ENCODE data around the gene AQP2. TPM values are rescaled to one million over a fixed set of nuclear protein-coding genes. Genes with fewer than 3 reads are reported as not detected.

Gene AQP2
- not detected for polyA plus RNA-seq (2013)

- 90% methylated on average over 27 of the region's 32 CpGs for WGBS (ENCODE audit: insufficient coverage)
- ChIA-PET POLR2A (no interaction called here), CTCF (interaction anchor here (0.8 to 6.4 kb wide), 4 partner anchors 10 to 105 kb away, joined by 3 to 44 read pairs (median 8); partner anchors contain the start of gene AQP5)
- H3K36me3 ChIP-seq (ENCODE audit: control insufficient read depth in 4 of 4, insufficient read depth in 4 of 4, low read length in 3 of 4): no peaks in the 10 kb centered on the region
- no peaks in the 10 kb centered on the region for H3K9me3 ChIP-seq (ENCODE audit: control extremely low read depth in 1 of 5, control insufficient read depth in 4 of 5, insufficient read depth in 2 of 5, low read depth in 1 of 5, low read length in 4 of 5)
- H3K4me1 ChIP-seq (ENCODE audit: control extremely low read depth in 1 of 4, control insufficient read depth in 4 of 4, insufficient read depth in 4 of 4, low read length in 3 of 4): peaks cover 0 to 10% (median 7%) of the 10 kb centered on the region in 4 experiments
- no peak within 1 kb of the TSS for H3K4me3 ChIP-seq (ENCODE audit: control insufficient read depth in 1 of 7, extremely low read depth in 1 of 7, insufficient read depth in 4 of 7, low read depth in 2 of 7, low read length in 6 of 7)
- H3K27ac ChIP-seq (ENCODE audit: insufficient read depth in 1 of 2, low read depth in 1 of 2, low read length in 2 of 2, poor library complexity in 1 of 2, severe bottlenecking in 2 of 2): no peak within 1 kb of the TSS
- peaks cover 0 to 97% (median 54%) of the 10 kb centered on the region in 5 experiments for H3K27me3 ChIP-seq (replicated peaks in 2 of 5; ENCODE audit: control insufficient read depth in 4 of 5, insufficient read depth in 5 of 5, low read length in 4 of 5)
- DNase-seq: no peak
Observed at GRCh38 chr12:49950273-49951251, at the start of gene AQP2. TSS of gene AQP2 (plus strand) at chr12:49950737. CDS start at chr12:49950831, 94 bp downstream.

GRCh38 chr12:49901026-49901425 lies 49.5 kb upstream of the AQP2 start:
- DNase-seq: no peak
- WGBS (ENCODE audit: insufficient coverage): 83% methylated on average over 3 of the region's 4 CpGs
- H3K27me3 ChIP-seq (replicated peaks in 2 of 5; ENCODE audit: control insufficient read depth in 4 of 5, insufficient read depth in 5 of 5, low read length in 4 of 5): peaks cover 0 to 32% (median 22%) of the 10 kb centered on the region in 5 experiments
- no peaks in the 10 kb centered on the region for H3K9me3 ChIP-seq (ENCODE audit: control extremely low read depth in 1 of 5, control insufficient read depth in 4 of 5, insufficient read depth in 2 of 5, low read depth in 1 of 5, low read length in 4 of 5)
- H3K4me3 ChIP-seq (ENCODE audit: control insufficient read depth in 1 of 7, extremely low read depth in 1 of 7, insufficient read depth in 4 of 7, low read depth in 2 of 7, low read length in 6 of 7): no peak overlapping the region
- peaks cover 0 to 12% (median 5%) of the 10 kb centered on the region in 4 experiments for H3K4me1 ChIP-seq (ENCODE audit: control extremely low read depth in 1 of 4, control insufficient read depth in 4 of 4, insufficient read depth in 4 of 4, low read length in 3 of 4)
- H3K36me3 ChIP-seq (ENCODE audit: control insufficient read depth in 4 of 4, insufficient read depth in 4 of 4, low read length in 3 of 4): no peaks in the 10 kb centered on the region
- ChIA-PET CTCF (interaction anchor here (1.0 to 2.4 kb wide), 4 partner anchors 9 to 34 kb away, joined by 4 to 9 read pairs (median 6); no protein-coding TSS in a partner anchor), POLR2A (interaction anchor here (0.5 kb wide), 1 partner anchor 1188 kb away, joined by 3 read pairs; no protein-coding TSS in a partner anchor)
- no peak overlapping the region for H3K27ac ChIP-seq (ENCODE audit: insufficient read depth in 1 of 2, low read depth in 1 of 2, low read length in 2 of 2, poor library complexity in 1 of 2, severe bottlenecking in 2 of 2)

GRCh38 chr12:49901986-49902385 lies 48.6 kb upstream of the AQP2 start:
- POLR2A ChIA-PET: no interaction called here
- no peaks in the 10 kb centered on the region for H3K36me3 ChIP-seq (ENCODE audit: control insufficient read depth in 4 of 4, insufficient read depth in 4 of 4, low read length in 3 of 4)
- DNase-seq: no peak
- peaks cover 0 to 36% (median 22%) of the 10 kb centered on the region in 5 experiments for H3K27me3 ChIP-seq (replicated peaks in 2 of 5; ENCODE audit: control insufficient read depth in 4 of 5, insufficient read depth in 5 of 5, low read length in 4 of 5)
- peaks cover 0 to 12% (median 5%) of the 10 kb centered on the region in 4 experiments for H3K4me1 ChIP-seq (ENCODE audit: control extremely low read depth in 1 of 4, control insufficient read depth in 4 of 4, insufficient read depth in 4 of 4, low read length in 3 of 4)
- 94% methylated on average over 5 of the region's 5 CpGs for WGBS (ENCODE audit: insufficient coverage)
- H3K27ac ChIP-seq (ENCODE audit: insufficient read depth in 1 of 2, low read depth in 1 of 2, low read length in 2 of 2, poor library complexity in 1 of 2, severe bottlenecking in 2 of 2): no peak overlapping the region
- H3K4me3 ChIP-seq (ENCODE audit: control insufficient read depth in 1 of 7, extremely low read depth in 1 of 7, insufficient read depth in 4 of 7, low read depth in 2 of 7, low read length in 6 of 7): no peak overlapping the region
- CTCF ChIA-PET: interaction anchor here (1.0 to 2.4 kb wide), 4 partner anchors 10 to 35 kb away, joined by 4 to 9 read pairs (median 6); no protein-coding TSS in a partner anchor
- H3K9me3 ChIP-seq (ENCODE audit: control extremely low read depth in 1 of 5, control insufficient read depth in 4 of 5, insufficient read depth in 2 of 5, low read depth in 1 of 5, low read length in 4 of 5): no peaks in the 10 kb centered on the region

- Histone ChIP-seq H3K4me3 (ENCODE audit: control insufficient read depth in 1 of 7, extremely low read depth in 1 of 7, insufficient read depth in 4 of 7, low read depth in 2 of 7, low read length in 6 of 7) (no peak overlapping the region), H3K9me3 (ENCODE audit: control extremely low read depth in 1 of 5, control insufficient read depth in 4 of 5, insufficient read depth in 2 of 5, low read depth in 1 of 5, low read length in 4 of 5) (no peaks in the 10 kb centered on the region), H3K27me3 (replicated peaks in 2 of 5; ENCODE audit: control insufficient read depth in 4 of 5, insufficient read depth in 5 of 5, low read length in 4 of 5) (peaks cover 0 to 36% (median 22%) of the 10 kb centered on the region in 5 experiments), H3K27ac (ENCODE audit: insufficient read depth in 1 of 2, low read depth in 1 of 2, low read length in 2 of 2, poor library complexity in 1 of 2, severe bottlenecking in 2 of 2) (no peak overlapping the region), H3K4me1 (ENCODE audit: control extremely low read depth in 1 of 4, control insufficient read depth in 4 of 4, insufficient read depth in 4 of 4, low read length in 3 of 4) (peaks cover 0 to 12% (median 5%) of the 10 kb centered on the region in 4 experiments), H3K36me3 (ENCODE audit: control insufficient read depth in 4 of 4, insufficient read depth in 4 of 4, low read length in 3 of 4) (no peaks in the 10 kb centered on the region)
- peak; percentile 14 to 62 (median 52) for DNase-seq
- 91% methylated on average over 10 of the region's 16 CpGs for WGBS (ENCODE audit: insufficient coverage)
- CTCF ChIA-PET: interaction anchor here (2.4 kb wide), 1 partner anchor 35 kb away, joined by 9 read pairs; no protein-coding TSS in a partner anchor
- POLR2A ChIA-PET: no interaction called here
Observed at GRCh38 chr12:49902399-49903350, 47.9 kb upstream of the AQP2 start.

GRCh38 chr12:49903351-49903699 lies 47.2 kb upstream of the AQP2 start:
- POLR2A ChIA-PET: no interaction called here
- H3K4me3 ChIP-seq (ENCODE audit: control insufficient read depth in 1 of 7, extremely low read depth in 1 of 7, insufficient read depth in 4 of 7, low read depth in 2 of 7, low read length in 6 of 7): peak overlapping the region in 1 of 7 experiments; percentile 32
- WGBS (ENCODE audit: insufficient coverage): 48% methylated on average over 6 of the region's 12 CpGs
- H3K36me3 ChIP-seq (ENCODE audit: control insufficient read depth in 4 of 4, insufficient read depth in 4 of 4, low read length in 3 of 4): no peaks in the 10 kb centered on the region
- DNase-seq: no peak
- no peak overlapping the region for H3K27ac ChIP-seq (ENCODE audit: insufficient read depth in 1 of 2, low read depth in 1 of 2, low read length in 2 of 2, poor library complexity in 1 of 2, severe bottlenecking in 2 of 2)
- peaks cover 0 to 36% (median 20%) of the 10 kb centered on the region in 5 experiments for H3K27me3 ChIP-seq (replicated peaks in 2 of 5; ENCODE audit: control insufficient read depth in 4 of 5, insufficient read depth in 5 of 5, low read length in 4 of 5)
- H3K9me3 ChIP-seq (ENCODE audit: control extremely low read depth in 1 of 5, control insufficient read depth in 4 of 5, insufficient read depth in 2 of 5, low read depth in 1 of 5, low read length in 4 of 5): no peaks in the 10 kb centered on the region
- CTCF ChIA-PET: no interaction called here
- peaks cover 0 to 12% (median 5%) of the 10 kb centered on the region in 4 experiments for H3K4me1 ChIP-seq (ENCODE audit: control extremely low read depth in 1 of 4, control insufficient read depth in 4 of 4, insufficient read depth in 4 of 4, low read length in 3 of 4)

GRCh38 chr12:49903700-49904423 lies 46.7 kb upstream of the AQP2 start, which contains the start of gene FAIM2:
TSS of gene FAIM2 (minus strand) at chr12:49903900. CDS start at chr12:49903792, 108 bp downstream.
- H3K9me3 ChIP-seq (ENCODE audit: control extremely low read depth in 1 of 5, control insufficient read depth in 4 of 5, insufficient read depth in 2 of 5, low read depth in 1 of 5, low read length in 4 of 5): no peaks in the 10 kb centered on the region
- H3K36me3 ChIP-seq (ENCODE audit: control insufficient read depth in 4 of 4, insufficient read depth in 4 of 4, low read length in 3 of 4): no peaks in the 10 kb centered on the region
- H3K4me1 ChIP-seq (ENCODE audit: control extremely low read depth in 1 of 4, control insufficient read depth in 4 of 4, insufficient read depth in 4 of 4, low read length in 3 of 4): peaks cover 0 to 12% (median 5%) of the 10 kb centered on the region in 4 experiments
- H3K27ac ChIP-seq (ENCODE audit: insufficient read depth in 1 of 2, low read depth in 1 of 2, low read length in 2 of 2, poor library complexity in 1 of 2, severe bottlenecking in 2 of 2): no peak within 1 kb of the TSS
- ChIA-PET POLR2A (no interaction called here), CTCF (interaction anchor here (0.9 to 2.3 kb wide), 2 partner anchors 12 to 66 kb away, joined by 3 to 7 read pairs; no protein-coding TSS in a partner anchor)
- DNase-seq: peak; percentile 11 to 64 (median 53)
- 5% methylated on average over 28 of the region's 56 CpGs for WGBS (ENCODE audit: insufficient coverage)
- H3K27me3 ChIP-seq (replicated peaks in 2 of 5; ENCODE audit: control insufficient read depth in 4 of 5, insufficient read depth in 5 of 5, low read length in 4 of 5): peaks cover 0 to 36% (median 20%) of the 10 kb centered on the region in 5 experiments
- H3K4me3 ChIP-seq (ENCODE audit: control insufficient read depth in 1 of 7, extremely low read depth in 1 of 7, insufficient read depth in 4 of 7, low read depth in 2 of 7, low read length in 6 of 7): peak within 1 kb of the TSS in 3 of 7 experiments; percentile 32 to 42 (median 36)
